Neural cell (in vitro differentiated cells): ENCODE results near the gene GKAP1.

Source experiments
- EZH2 ChIP-seq: fragments of 200-600, 300-800 bp; shearing (Covaris generic), sonication (generic); IDR thresholded peaks from 2 replicates; pipeline ENCODE4 v1.6.1; 2014; ENCODE audit warnings: antibody characterized with exemption, low read length, borderline replicate concordance, mild to moderate bottlenecking; ENCODE audit not compliant: insufficient read depth, poor library complexity, severe bottlenecking
- RAD21 ChIP-seq: fragments of 450-650 bp; conservative IDR thresholded peaks from 2 replicates; pipeline ENCODE4 v1.6.1; 2014; ENCODE audit warnings: antibody characterized with exemption, mild to moderate bottlenecking, moderate library complexity
- SMC3 ChIP-seq: fragments of 450-650 bp; conservative IDR thresholded peaks from 2 replicates; pipeline ENCODE4 v1.6.1; 2014; ENCODE audit warnings: antibody characterized with exemption, mild to moderate bottlenecking, moderate library complexity; ENCODE audit not compliant: poor library complexity
- TAF1 ChIP-seq: IDR thresholded peaks from 2 replicates; pipeline ENCODE4 v1.6.1; 2012; ENCODE audit warnings: low read depth
- TF ChIP-seq, protein P1 (sequence below): fragments of 450-650 bp; IDR thresholded peaks from 2 replicates; pipeline ENCODE4 v1.5.1; 2014; ENCODE audit warnings: antibody characterized with exemption, mild to moderate bottlenecking, moderate library complexity; ENCODE audit not compliant: poor library complexity, severe bottlenecking

DNA sequence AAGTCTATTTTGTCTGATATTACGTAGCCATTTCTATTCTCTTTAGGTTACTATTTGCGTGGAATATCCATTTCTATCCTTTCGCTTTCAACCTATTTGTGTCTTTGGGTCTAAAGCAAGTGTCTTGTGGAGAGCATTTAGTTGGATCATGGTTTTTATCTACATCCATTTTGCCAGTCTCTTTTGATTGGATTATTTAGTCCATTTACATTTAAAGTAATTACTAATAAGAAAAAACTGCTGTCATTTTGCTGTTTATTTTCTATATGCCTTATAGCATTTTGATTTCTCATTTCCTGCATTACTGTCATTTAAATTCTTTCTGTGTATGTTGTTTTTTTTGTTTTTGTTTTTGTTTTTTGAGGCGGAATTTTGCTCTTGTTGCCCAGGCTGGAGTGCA lies 83.8 kb downstream of the GKAP1 start:
- TF ChIP-seq EZH2 (no peak), RAD21 (no peak), TAF1 (no peak), SMC3 (no peak)
- TF ChIP-seq, protein P1, sequence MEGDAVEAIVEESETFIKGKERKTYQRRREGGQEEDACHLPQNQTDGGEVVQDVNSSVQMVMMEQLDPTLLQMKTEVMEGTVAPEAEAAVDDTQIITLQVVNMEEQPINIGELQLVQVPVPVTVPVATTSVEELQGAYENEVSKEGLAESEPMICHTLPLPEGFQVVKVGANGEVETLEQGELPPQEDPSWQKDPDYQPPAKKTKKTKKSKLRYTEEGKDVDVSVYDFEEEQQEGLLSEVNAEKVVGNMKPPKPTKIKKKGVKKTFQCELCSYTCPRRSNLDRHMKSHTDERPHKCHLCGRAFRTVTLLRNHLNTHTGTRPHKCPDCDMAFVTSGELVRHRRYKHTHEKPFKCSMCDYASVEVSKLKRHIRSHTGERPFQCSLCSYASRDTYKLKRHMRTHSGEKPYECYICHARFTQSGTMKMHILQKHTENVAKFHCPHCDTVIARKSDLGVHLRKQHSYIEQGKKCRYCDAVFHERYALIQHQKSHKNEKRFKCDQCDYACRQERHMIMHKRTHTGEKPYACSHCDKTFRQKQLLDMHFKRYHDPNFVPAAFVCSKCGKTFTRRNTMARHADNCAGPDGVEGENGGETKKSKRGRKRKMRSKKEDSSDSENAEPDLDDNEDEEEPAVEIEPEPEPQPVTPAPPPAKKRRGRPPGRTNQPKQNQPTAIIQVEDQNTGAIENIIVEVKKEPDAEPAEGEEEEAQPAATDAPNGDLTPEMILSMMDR, result no peak
